CD4-positive, alpha-beta memory T cell (primary cell): Measurements from ENCODE around the gene PLA2G5. TPM values are rescaled to one million over a fixed set of nuclear protein-coding genes. Genes with fewer than 3 reads are reported as not detected.
"Not testable (repeated sequence)": the region's sequence is repeated elsewhere in the genome, so short reads cannot be mapped to it uniquely, and the experiment has no call there.

Source experiments
- CTCF ChIA-PET: fragments of 350-600 bp; sonication (Branson Sonifier 250); formaldehyde crosslinking; loops from one replicate; lab custom pipeline; 2021; ENCODE audit warnings: inconsistent platforms; ENCODE audit not compliant: partially characterized antibody; lab: Charles Lee
- POLR2A ChIA-PET: fragments of 350-600 bp; sonication (Branson Sonifier 250); formaldehyde crosslinking; loops from one replicate; lab custom pipeline; 2021; ENCODE audit not compliant: partially characterized antibody; lab: Charles Lee
- DNase-seq, 5 donors: peaks; one replicate each; pipeline versions ENCODE4 v3.0.0 to v3.0.0-alpha.2; 2020 to 2022; ENCODE audit warnings: mixed read lengths in 1 of 5
- H3K27ac ChIP-seq: one replicate; pipeline ENCODE4 v1.7.0; 2013; ENCODE audit warnings: low read depth, low read length
- H3K27me3 ChIP-seq: 2 replicates; pipeline ENCODE4 v1.7.0; 2013; ENCODE audit warnings: mild to moderate bottlenecking, low read length, moderate library complexity; ENCODE audit not compliant: insufficient read depth
- H3K36me3 ChIP-seq: 2 replicates; pipeline ENCODE4 v1.7.0; 2013; ENCODE audit warnings: mild to moderate bottlenecking, low read length, moderate library complexity; ENCODE audit not compliant: insufficient read depth
- H3K4me1 ChIP-seq: 2 replicates; pipeline ENCODE4 v1.7.0; 2013; ENCODE audit warnings: mild to moderate bottlenecking, low read length, moderate library complexity; ENCODE audit not compliant: insufficient read depth
- H3K4me3 ChIP-seq, 2 donors: one replicate each; pipeline ENCODE4 v1.7.0; 2013; ENCODE audit warnings: low read length in 2 of 2, mild to moderate bottlenecking in 1 of 2
- H3K9me3 ChIP-seq, 2 donors: one replicate each; pipeline ENCODE4 v1.7.0; 2013; ENCODE audit warnings: low read length in 2 of 2, control low read depth in 1 of 2; ENCODE audit not compliant: control insufficient read depth in 1 of 2
- H3K27ac Mint-ChIP-seq, 7 donors: one replicate each; pipeline ENCODE4 v1.8.0; 2020 to 2021; ENCODE audit warnings: mixed read lengths in 7 of 7, mild to moderate bottlenecking in 6 of 7, inconsistent platforms in 3 of 7, moderate library complexity in 3 of 7
- H3K27me3 Mint-ChIP-seq, 2 donors: one replicate each; pipeline ENCODE4 v1.8.0; 2020 to 2021; ENCODE audit warnings: mixed read lengths in 2 of 2
- H3K36me3 Mint-ChIP-seq, 2 donors: one replicate each; pipeline ENCODE4 v1.8.0; 2020 to 2021; ENCODE audit warnings: mixed read lengths in 2 of 2, inconsistent platforms in 1 of 2, mild to moderate bottlenecking in 1 of 2
- H3K4me1 Mint-ChIP-seq, 4 donors: one replicate each; pipeline ENCODE4 v1.8.0; 2020 to 2021; ENCODE audit warnings: mixed read lengths in 4 of 4, mild to moderate bottlenecking in 1 of 4
- H3K4me3 Mint-ChIP-seq, 8 donors: one replicate each; pipeline ENCODE4 v1.8.0; 2020 to 2021; ENCODE audit warnings: mixed read lengths in 8 of 8, mild to moderate bottlenecking in 7 of 8, moderate library complexity in 6 of 8, inconsistent platforms in 3 of 8
- H3K9me3 Mint-ChIP-seq, 8 donors: one replicate each; pipeline ENCODE4 v1.8.0; 2020 to 2021; ENCODE audit warnings: mixed read lengths in 8 of 8, mild to moderate bottlenecking in 5 of 8, inconsistent platforms in 3 of 8, moderate library complexity in 1 of 8
- intact Hi-C: fragments of 100-400 bp; cut with micrococcal nuclease; formaldehyde crosslinking; loops from one replicate; pipeline ENCODE4 v1.15.1; 2023
- polyA plus RNA-seq, 2 donors: library from polyadenylated mRNA; unstranded; fragments of 300-500 nt; fragmentation: Illumina TruSeq; gene quantifications; one replicate each; pipeline ENCODE4 v1.2.3, GENCODE V29; 2021
- total RNA-seq, 2 experiments: library from RNA; stranded (reverse); gene quantifications; one replicate each; pipeline ENCODE4 v1.2.3, GENCODE V29; 2021

The PLA2G5 gene
- total and polyA plus RNA-seq, 4 experiments from 2014 or later, result not detected

DNA sequence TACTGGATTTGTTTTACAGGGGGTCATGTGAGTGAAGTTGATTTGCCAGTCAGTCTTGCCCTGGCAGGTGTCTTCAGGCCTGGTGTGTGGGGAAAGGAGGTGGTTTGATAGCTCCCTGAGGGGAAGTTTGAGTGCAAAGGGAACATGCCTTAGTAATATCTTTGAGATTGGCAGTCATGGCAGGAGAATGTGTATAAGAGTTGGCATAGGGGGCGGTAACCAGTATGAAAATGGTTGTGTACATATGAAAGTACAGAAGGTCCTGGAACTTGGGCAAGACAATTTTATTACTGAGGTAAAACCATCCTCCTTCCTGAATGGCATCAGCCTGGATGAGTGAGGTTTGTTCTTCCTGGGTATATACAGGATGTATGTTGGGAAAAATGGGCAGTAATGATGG is 37.6 kb upstream of the PLA2G5 start:
- ChIA-PET POLR2A (no interaction called here), CTCF (no interaction called here)
- Mint-ChIP-seq H3K9me3 (peaks cover 2 to 34% (median 23%) of the 10 kb centered on the region in 8 donors), H3K36me3 (peaks cover 8% of the 10 kb centered on the region in 2 donors), H3K4me3 (no peak overlapping the region), H3K27me3 (peaks cover 27 to 29% of the 10 kb centered on the region in 2 donors), H3K27ac (no peak overlapping the region), H3K4me1 (peaks cover 0 to 5% (median 2%) of the 10 kb centered on the region in 4 donors)
- H3K4me3 ChIP-seq, result no peak overlapping the region
- H3K9me3 ChIP-seq, result no peaks in the 10 kb centered on the region
- peaks cover 2% of the 10 kb centered on the region for H3K4me1 ChIP-seq
- no peak for DNase-seq
- no peak overlapping the region for H3K27ac ChIP-seq
- peaks cover 6% of the 10 kb centered on the region for H3K27me3 ChIP-seq
- intact Hi-C loops, result no loop called here
- no peaks in the 10 kb centered on the region for H3K36me3 ChIP-seq

DNA sequence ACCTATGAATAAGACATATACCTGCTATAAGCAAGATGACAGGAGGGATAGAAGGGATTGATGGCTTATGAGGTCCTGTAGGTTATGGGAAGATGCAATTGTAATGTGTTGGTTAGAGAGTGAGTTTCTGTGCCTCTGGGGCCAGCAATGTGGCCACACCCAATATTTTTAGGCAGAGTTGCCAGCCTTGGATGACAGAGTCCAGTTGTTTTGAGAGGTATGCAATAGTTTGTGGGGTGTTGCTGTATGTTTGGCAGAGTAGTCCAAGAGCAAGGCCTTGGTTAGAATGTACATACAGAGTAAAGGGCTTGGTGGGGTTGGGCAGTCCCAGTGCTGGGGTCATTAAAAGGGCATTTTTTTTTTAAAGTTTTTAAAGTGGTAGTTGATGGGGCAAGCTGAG is 36.6 kb upstream of the PLA2G5 start:
- H3K4me3 Mint-ChIP-seq, result no peak overlapping the region
- peaks cover 20 to 25% of the 10 kb centered on the region in 2 donors for H3K27me3 Mint-ChIP-seq
- H3K4me3 ChIP-seq, result no peak overlapping the region
- peaks cover 1% of the 10 kb centered on the region for H3K27me3 ChIP-seq
- ChIA-PET POLR2A (no interaction called here), CTCF (no interaction called here)
- no peak for DNase-seq
- peaks cover 8% of the 10 kb centered on the region in 2 donors for H3K36me3 Mint-ChIP-seq
- H3K4me1 Mint-ChIP-seq, result peaks cover 7 to 15% (median 7%) of the 10 kb centered on the region in 4 donors
- H3K27ac Mint-ChIP-seq, result no peak overlapping the region
- intact Hi-C loops, result no loop called here
- H3K36me3 ChIP-seq, result no peaks in the 10 kb centered on the region
- no peak overlapping the region for H3K27ac ChIP-seq
- H3K9me3 Mint-ChIP-seq, result peaks cover 0 to 38% (median 23%) of the 10 kb centered on the region in 8 donors
- H3K4me1 ChIP-seq, result peaks cover 12% of the 10 kb centered on the region
- H3K9me3 ChIP-seq, result no peaks in the 10 kb centered on the region

DNA sequence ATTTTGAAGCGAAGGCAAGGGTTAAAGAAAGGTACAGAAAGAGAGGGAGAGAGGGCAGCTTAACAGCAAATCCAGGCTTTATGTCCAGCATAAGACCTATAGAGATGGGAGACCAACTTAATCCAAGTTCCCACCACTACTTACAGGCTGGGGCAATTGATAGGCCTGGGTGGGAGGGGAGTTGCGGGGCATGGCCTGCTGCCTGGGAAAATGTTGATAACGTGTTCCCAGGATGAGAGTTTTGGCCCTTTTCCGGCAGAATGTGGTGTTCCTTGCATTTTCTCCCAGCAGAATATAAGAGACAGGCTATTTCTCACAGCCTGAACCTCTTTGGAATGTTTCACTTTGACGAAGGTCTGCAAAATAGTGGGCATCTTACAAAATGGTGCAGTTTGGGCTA is 34.9 kb upstream of the PLA2G5 start:
- Mint-ChIP-seq H3K4me1 (peaks cover 7 to 18% (median 10%) of the 10 kb centered on the region in 4 donors), H3K36me3 (peaks cover 8% of the 10 kb centered on the region in 2 donors), H3K9me3 (peaks cover 0 to 41% (median 23%) of the 10 kb centered on the region in 8 donors), H3K27me3 (peaks cover 7 to 12% of the 10 kb centered on the region in 2 donors), H3K4me3 (no peak overlapping the region), H3K27ac (no peak overlapping the region)
- intact Hi-C loops, result no loop called here
- DNase-seq, result no peak
- H3K27me3 ChIP-seq, result no peaks in the 10 kb centered on the region
- no peak overlapping the region for H3K4me3 ChIP-seq
- CTCF ChIA-PET, result no interaction called here
- H3K27ac ChIP-seq, result no peak overlapping the region
- H3K4me1 ChIP-seq, result peaks cover 12% of the 10 kb centered on the region
- POLR2A ChIA-PET, result no interaction called here
- H3K36me3 ChIP-seq, result no peaks in the 10 kb centered on the region
- no peaks in the 10 kb centered on the region for H3K9me3 ChIP-seq

DNA sequence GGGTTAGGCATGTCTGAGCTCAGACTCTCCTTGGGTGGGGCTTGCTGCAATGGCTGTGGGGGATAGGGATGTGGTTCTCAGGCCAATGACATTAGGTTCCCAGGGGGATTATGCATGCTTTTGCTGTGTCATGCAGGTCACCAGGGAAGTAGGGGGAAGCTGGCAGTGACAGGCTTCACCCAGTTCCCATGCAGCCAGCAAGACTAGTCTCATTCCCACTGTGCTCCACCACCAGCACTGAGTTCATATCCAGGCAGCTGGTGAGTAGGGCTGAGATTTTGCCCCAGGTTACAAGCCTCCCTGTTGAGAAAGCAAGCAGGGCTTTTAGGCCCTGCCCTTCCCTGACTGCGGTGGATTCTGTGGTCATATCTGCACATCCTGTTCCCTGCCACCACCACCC is 32.1 kb upstream of the PLA2G5 start:
- Mint-ChIP-seq H3K27me3 (peaks cover 5 to 10% of the 10 kb centered on the region in 2 donors), H3K9me3 (peaks cover 0 to 41% (median 23%) of the 10 kb centered on the region in 8 donors), H3K27ac (no peak overlapping the region), H3K36me3 (peaks cover 8% of the 10 kb centered on the region in 2 donors), H3K4me3 (peak overlapping the region in 3 of 8 donors; percentile 2 to 38 (median 4)), H3K4me1 (peaks cover 7 to 18% (median 10%) of the 10 kb centered on the region in 4 donors)
- intact Hi-C loops, result no loop called here
- no peaks in the 10 kb centered on the region for H3K36me3 ChIP-seq
- ChIA-PET POLR2A (no interaction called here), CTCF (no interaction called here)
- no peaks in the 10 kb centered on the region for H3K27me3 ChIP-seq
- no peak overlapping the region for H3K4me3 ChIP-seq
- no peak for DNase-seq
- peaks cover 12% of the 10 kb centered on the region for H3K4me1 ChIP-seq
- H3K27ac ChIP-seq, result no peak overlapping the region
- H3K9me3 ChIP-seq, result no peaks in the 10 kb centered on the region

DNA sequence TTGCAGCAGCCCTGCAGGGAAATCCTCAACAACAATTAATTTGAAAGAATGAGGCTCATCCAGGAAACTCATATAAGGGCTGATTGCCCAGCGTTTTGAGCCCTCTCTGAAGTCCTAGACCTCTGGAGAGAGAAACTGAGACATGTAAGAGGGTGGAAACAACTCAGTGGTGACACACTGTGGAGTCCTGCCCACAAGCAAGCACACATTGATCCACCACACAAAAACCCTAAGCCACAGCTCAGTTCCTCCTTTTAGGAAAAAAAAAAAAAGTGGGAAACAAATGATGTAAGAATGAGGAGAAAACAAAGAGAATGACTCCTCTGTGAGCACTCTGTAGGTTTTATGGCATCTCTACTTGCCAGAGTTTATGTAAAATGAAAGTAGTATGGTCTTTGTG is 22.9 kb upstream of the PLA2G5 start:
- no peaks in the 10 kb centered on the region for H3K9me3 ChIP-seq
- Mint-ChIP-seq H3K4me3 (no peak overlapping the region), H3K36me3 (peaks cover 2 to 3% of the 10 kb centered on the region in 2 donors), H3K9me3 (peaks cover 0 to 25% (median 16%) of the 10 kb centered on the region in 8 donors), H3K27me3 (peaks cover 1 to 2% of the 10 kb centered on the region in 2 donors), H3K27ac (no peak overlapping the region), H3K4me1 (no peaks in the 10 kb centered on the region)
- intact Hi-C loops, result no loop called here
- ChIA-PET CTCF (interaction anchor here (0.9 kb wide), 1 partner anchor 105 kb away, joined by 3 read pairs; no protein-coding TSS in a partner anchor), POLR2A (no interaction called here)
- no peaks in the 10 kb centered on the region for H3K4me1 ChIP-seq
- H3K36me3 ChIP-seq, result no peaks in the 10 kb centered on the region
- H3K27ac ChIP-seq, result no peak overlapping the region
- no peaks in the 10 kb centered on the region for H3K27me3 ChIP-seq
- DNase-seq, result no peak
- H3K4me3 ChIP-seq, result no peak overlapping the region

DNA sequence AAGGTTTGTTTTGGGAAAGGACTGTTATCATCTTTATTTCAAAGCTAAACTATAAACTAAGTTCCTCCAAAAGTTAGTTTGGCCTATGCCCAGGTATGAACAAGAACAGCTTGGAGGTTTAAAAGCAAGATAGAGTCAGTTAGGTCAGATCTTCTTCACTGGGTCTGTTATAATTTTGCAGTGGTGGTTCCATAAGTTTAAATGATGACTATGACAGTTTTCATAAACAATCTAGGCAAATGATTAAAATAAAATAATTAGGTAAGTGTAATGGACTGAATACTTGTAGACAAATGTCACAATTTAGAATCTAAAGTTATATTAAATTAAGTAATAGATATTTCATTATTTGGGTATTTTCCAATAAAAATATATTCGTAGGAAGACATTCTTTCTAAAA is 21.4 kb upstream of the PLA2G5 start:
- no peaks in the 10 kb centered on the region for H3K9me3 ChIP-seq
- ChIA-PET POLR2A (no interaction called here), CTCF (interaction anchor here (0.7 to 0.9 kb wide), 2 partner anchors 26 to 164 kb away, joined by 3 to 4 read pairs; no protein-coding TSS in a partner anchor)
- peaks cover 0 to 34% (median 24%) of the 10 kb centered on the region in 8 donors for H3K9me3 Mint-ChIP-seq
- no peak overlapping the region for H3K27ac ChIP-seq
- H3K4me3 ChIP-seq, result no peak overlapping the region
- intact Hi-C loops, result no loop called here
- no peak for DNase-seq
- H3K36me3 ChIP-seq, result no peaks in the 10 kb centered on the region
- H3K27me3 Mint-ChIP-seq, result peaks cover 1 to 2% of the 10 kb centered on the region in 2 donors
- no peak overlapping the region for H3K4me3 Mint-ChIP-seq
- peaks cover 2 to 3% of the 10 kb centered on the region in 2 donors for H3K36me3 Mint-ChIP-seq
- no peak overlapping the region for H3K27ac Mint-ChIP-seq
- H3K4me1 ChIP-seq, result no peaks in the 10 kb centered on the region
- no peaks in the 10 kb centered on the region for H3K27me3 ChIP-seq
- no peaks in the 10 kb centered on the region for H3K4me1 Mint-ChIP-seq

DNA sequence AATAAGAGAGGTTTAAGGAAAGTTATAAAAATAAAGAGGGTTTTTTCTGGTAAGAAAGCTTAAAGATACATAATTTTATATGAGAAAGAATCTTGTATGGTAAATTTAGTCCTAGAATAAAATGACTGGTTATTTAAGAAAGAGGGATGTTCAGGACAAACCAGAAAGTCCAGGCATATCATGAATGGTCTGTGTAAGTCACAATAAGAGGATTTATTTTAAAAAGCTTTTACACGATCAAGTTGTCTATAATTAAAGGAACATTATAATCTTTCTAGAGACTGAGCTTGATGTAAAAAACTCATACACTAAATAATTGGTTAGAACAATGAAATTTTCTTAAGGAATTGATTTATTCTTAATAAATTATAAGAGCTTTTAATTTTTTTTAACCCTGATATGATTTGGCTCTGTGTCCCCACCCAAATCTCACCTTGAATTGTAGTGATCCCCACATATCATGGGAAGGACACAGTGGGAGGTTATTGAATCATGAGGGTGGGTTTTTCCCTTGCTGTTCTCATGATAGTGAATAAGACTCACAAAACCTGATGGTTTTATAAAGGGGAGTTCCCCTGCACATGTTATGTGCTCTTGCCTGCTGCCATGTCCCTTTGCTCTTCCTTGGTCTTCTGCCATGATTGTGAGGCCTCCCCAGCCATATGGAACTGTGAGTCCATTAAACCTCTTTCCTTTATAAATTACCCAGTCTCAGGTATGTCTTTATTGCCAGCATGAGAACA is 20.8 kb upstream of the PLA2G5 start:
- DNase-seq, H3K27me3 Mint-ChIP-seq, H3K4me1 ChIP-seq, H3K36me3 ChIP-seq, H3K4me1 Mint-ChIP-seq, intact Hi-C loops, H3K4me3 Mint-ChIP-seq, H3K36me3 Mint-ChIP-seq, H3K27ac Mint-ChIP-seq, POLR2A ChIA-PET, H3K27ac ChIP-seq, H3K4me3 ChIP-seq, H3K27me3 ChIP-seq, H3K9me3 ChIP-seq: not testable (repeated sequence)
- CTCF ChIA-PET, result interaction anchor here (0.7 to 0.9 kb wide), 2 partner anchors 26 to 164 kb away, joined by 3 to 4 read pairs; no protein-coding TSS in a partner anchor
- peaks cover 0 to 34% (median 25%) of the 10 kb centered on the region in 8 donors for H3K9me3 Mint-ChIP-seq
